NB4 (cell line): ENCODE measurements around the gene POP4.

ENCODE experiments used
- CTCF ChIP-seq: IDR thresholded peaks from one replicate; pipeline ENCODE4 v1.5.1; 2012; ENCODE audit warnings: low read depth, low read length
- MYC ChIP-seq: IDR thresholded peaks from 2 replicates; pipeline ENCODE4 v1.6.1; 2011; ENCODE audit warnings: low read depth, low read length
- POLR2A ChIP-seq: IDR thresholded peaks from 2 replicates; pipeline ENCODE4 v1.6.1; 2011; ENCODE audit warnings: mild to moderate bottlenecking; ENCODE audit not compliant: insufficient read length; ENCODE audit errors: extremely low read depth
- TF ChIP-seq, protein P1 (sequence below): IDR thresholded peaks from 2 replicates; pipeline ENCODE4 v1.6.1; 2011; ENCODE audit warnings: low read depth, low read length

DNA sequence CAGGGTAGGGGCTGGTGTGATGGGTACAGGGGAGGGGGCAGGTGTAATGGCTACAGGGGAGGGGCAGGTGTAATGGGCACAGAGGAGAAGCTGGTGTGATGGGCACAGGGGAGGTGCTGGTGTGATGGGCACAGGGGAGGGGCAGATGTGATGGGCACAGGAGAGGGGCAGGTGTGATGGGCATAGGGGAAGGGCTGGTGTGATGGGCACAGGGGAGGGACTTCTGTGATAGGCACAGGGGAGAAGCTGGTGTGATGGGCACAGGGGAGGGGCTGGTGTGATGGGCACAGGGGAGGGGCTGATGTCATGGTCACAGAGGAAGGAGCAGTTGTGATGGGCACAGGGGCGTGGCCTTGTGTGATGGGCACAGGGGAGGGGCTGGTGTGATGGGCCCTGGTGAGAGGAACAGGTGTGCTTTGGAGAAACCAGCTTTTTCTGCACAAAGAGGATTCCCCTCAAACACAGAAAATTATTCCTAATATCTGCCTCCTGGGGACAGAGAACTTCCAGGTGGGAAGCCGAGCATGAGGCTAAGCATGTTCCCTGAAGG is 38.6 kb upstream of the POP4 start:
- TF ChIP-seq CTCF (no peak), POLR2A (no peak), MYC (no peak)
- TF ChIP-seq, protein P1, sequence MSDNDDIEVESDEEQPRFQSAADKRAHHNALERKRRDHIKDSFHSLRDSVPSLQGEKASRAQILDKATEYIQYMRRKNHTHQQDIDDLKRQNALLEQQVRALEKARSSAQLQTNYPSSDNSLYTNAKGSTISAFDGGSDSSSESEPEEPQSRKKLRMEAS = no peak
